GM12872 (cell line): ENCODE data around the gene FBF1.

Experiments used
- CTCF ChIP-seq: IDR thresholded peaks from 3 replicates; pipeline ENCODE4 v1.5.1; 2011; ENCODE audit warnings: low read depth, mild to moderate bottlenecking, low read length, moderate library complexity; ENCODE audit not compliant: insufficient read depth

Gene FBF1

GRCh38 chr17:75894049-75894733 is 46.7 kb downstream of the FBF1 start:
- TF ChIP-seq CTCF, result no peak

- no peak for TF ChIP-seq CTCF
Measured at GRCh38 chr17:75893305-75894048, 47.4 kb downstream of the FBF1 start.

GRCh38 chr17:75892556-75893224 is 48.2 kb downstream of the FBF1 start:
- TF ChIP-seq CTCF, result no peak

- TF ChIP-seq CTCF, result no peak
Measured at GRCh38 chr17:75891605-75892555, 49.0 kb downstream of the FBF1 start.

GRCh38 chr17:75891022-75891604 is 49.7 kb downstream of the FBF1 start:
- no peak for TF ChIP-seq CTCF

GRCh38 chr17:75889454-75889853 is 51.4 kb downstream of the FBF1 start:
- 0 out of 3 replicates have a peak, but pooled peaks have one; percentile 4 for TF ChIP-seq CTCF
